Breast epithelium (tissue), 4 donors: ENCODE results near the gene SH3BP4. TPM values are rescaled to one million over a fixed set of nuclear protein-coding genes. Genes with fewer than 3 reads are reported as not detected.

Experiments
- DNase-seq, 2 donors: peaks; one replicate each; pipeline ENCODE4 v3.0.0-alpha.2; 2019; ENCODE audit warnings: low spot score in 2 of 2
- H3K27ac ChIP-seq, 2 donors: fragments of 200-600 bp; sonication (generic) in 1 of 2; one replicate each; pipeline ENCODE4 v1.5.1; 2016 to 2019; ENCODE audit warnings: mild to moderate bottlenecking in 1 of 2
- H3K27me3 ChIP-seq, 2 donors: fragments of 200-600 bp; sonication (generic) in 1 of 2; one replicate each; pipeline versions ENCODE4 v1.5.1 to v1.6.0; 2017 to 2019; ENCODE audit warnings: control low read depth in 1 of 2, mild to moderate bottlenecking in 1 of 2
- H3K36me3 ChIP-seq: fragments of 200-600 bp; one replicate; pipeline ENCODE4 v1.5.1; 2019
- H3K4me1 ChIP-seq, 2 donors: fragments of 200-600 bp; sonication (generic); one replicate each; pipeline ENCODE4 v1.5.1; 2016 to 2019; ENCODE audit warnings: control low read depth in 1 of 2
- H3K4me3 ChIP-seq, 3 donors: fragments of 200-600 bp; sonication (generic); 1 replicate in 2 of 3; 2 replicates in 1 of 3; pipeline ENCODE4 v1.5.1; 2016 to 2019; ENCODE audit warnings: mild to moderate bottlenecking in 3 of 3, moderate library complexity in 2 of 3
- H3K9me3 ChIP-seq, 2 donors: fragments of 200-600 bp; sonication (generic) in 1 of 2; one replicate each; pipeline ENCODE4 v1.5.1; 2016 to 2019; ENCODE audit warnings: control low read depth in 1 of 2
- CTCF ChIP-seq, 3 donors: fragments of 450-650 bp; IDR thresholded peaks; one replicate each; pipeline ENCODE4 v1.5.1; 2016 to 2017; ENCODE audit warnings: antibody characterized with exemption in 3 of 3, mild to moderate bottlenecking in 3 of 3, moderate library complexity in 3 of 3
- POLR2A ChIP-seq: fragments of 450-650 bp; IDR thresholded peaks from one replicate; pipeline ENCODE4 v1.6.1; 2016; ENCODE audit warnings: antibody characterized with exemption, mild to moderate bottlenecking, moderate library complexity
- POLR2AphosphoS5 ChIP-seq, 3 donors: sonication (generic); formaldehyde crosslinking; IDR thresholded peaks; one replicate each; pipeline ENCODE4 v1.6.1; 2017; ENCODE audit warnings: antibody characterized with exemption in 3 of 3
- intact Hi-C: fragments of 100-400 bp; cut with DNase I; formaldehyde crosslinking; loops from one replicate; pipeline ENCODE4 v1.15.1; 2023; ENCODE audit warnings: low total_unique reads
- total RNA-seq, 3 donors: library from RNA; depleted of rRNA; stranded (reverse); fragments of >200 nt; gene quantifications; one replicate each; pipeline ENCODE4 v1.1.0, GENCODE V29; 2016

SH3BP4 gene
- total RNA-seq, 3 donors from 2014 or later = 28.5 to 73.6 (median 44.2) TPM

GRCh38 chr2:234970477-234970882 is 18.7 kb downstream of the SH3BP4 start:
- peak overlapping the region in 1 of 2 donors; percentile 49 for H3K27ac ChIP-seq
- intact Hi-C loops = loop anchor here (5.0 kb wide), 1 partner anchor 352 kb away; no protein-coding TSS in a partner anchor

GRCh38 chr2:234971496-234971895 is 19.7 kb downstream of the SH3BP4 start:
- H3K27me3 ChIP-seq = no peaks in the 10 kb centered on the region
- no peak for DNase-seq
- intact Hi-C loops = loop anchor here (5.0 kb wide), 1 partner anchor 351 kb away; no protein-coding TSS in a partner anchor
- no peaks in the 10 kb centered on the region for H3K9me3 ChIP-seq
- no peak overlapping the region for H3K4me3 ChIP-seq
- no peak overlapping the region for H3K27ac ChIP-seq
- TF ChIP-seq POLR2A = no peak
- TF ChIP-seq POLR2AphosphoS5 (IDR thresholded peaks at IDR 0.05) = no peak
- no peaks in the 10 kb centered on the region for H3K4me1 ChIP-seq
- H3K36me3 ChIP-seq = no peaks in the 10 kb centered on the region

More at GRCh38 chr2:234970477-234970882, 18.7 kb downstream of the SH3BP4 start:
- H3K36me3 ChIP-seq = no peaks in the 10 kb centered on the region
- no peak for DNase-seq
- no peak overlapping the region for H3K4me3 ChIP-seq
- no peaks in the 10 kb centered on the region for H3K9me3 ChIP-seq
- no peaks in the 10 kb centered on the region for H3K27me3 ChIP-seq
- H3K4me1 ChIP-seq = no peaks in the 10 kb centered on the region
- peak in 2 of 3 donors; percentile 9 to 39 for TF ChIP-seq POLR2AphosphoS5 (IDR thresholded peaks at IDR 0.05)
- no peak for TF ChIP-seq CTCF (IDR thresholded peaks at IDR 0.05)
- no peak for TF ChIP-seq POLR2A

- Histone ChIP-seq H3K4me3 (no peak overlapping the region), H3K27ac (no peak overlapping the region), H3K9me3 (no peaks in the 10 kb centered on the region), H3K36me3 (no peaks in the 10 kb centered on the region), H3K27me3 (no peaks in the 10 kb centered on the region), H3K4me1 (peaks cover 0 to 7% of the 10 kb centered on the region in 2 donors)
- TF ChIP-seq CTCF (IDR thresholded peaks at IDR 0.05) = no peak
- TF ChIP-seq POLR2A = no peak
- TF ChIP-seq POLR2AphosphoS5 (IDR thresholded peaks at IDR 0.05) = no peak
- DNase-seq = no peak
- intact Hi-C loops = loop anchor here (5.0 kb wide), 1 partner anchor 349 kb away; no protein-coding TSS in a partner anchor
Observed at GRCh38 chr2:234973008-234973407, 21.2 kb downstream of the SH3BP4 start.

- intact Hi-C loops = loop anchor here (5.0 kb wide), 1 partner anchor 348 kb away; no protein-coding TSS in a partner anchor
- Histone ChIP-seq H3K36me3 (no peaks in the 10 kb centered on the region), H3K4me3 (no peak overlapping the region), H3K27me3 (no peaks in the 10 kb centered on the region), H3K4me1 (peaks cover 0 to 20% of the 10 kb centered on the region in 2 donors), H3K27ac (peak overlapping the region in 1 of 2 donors; percentile 14), H3K9me3 (no peaks in the 10 kb centered on the region)
- no peak for TF ChIP-seq CTCF (IDR thresholded peaks at IDR 0.05)
- peak in 1 of 2 donors; percentile 42 for DNase-seq
Observed at GRCh38 chr2:234974501-234975385, 22.9 kb downstream of the SH3BP4 start.

GRCh38 chr2:234975611-234976010 is 23.8 kb downstream of the SH3BP4 start:
- H3K27ac ChIP-seq = peak overlapping the region in 1 of 2 donors; percentile 14
- no peaks in the 10 kb centered on the region for H3K9me3 ChIP-seq
- H3K4me1 ChIP-seq = peaks cover 1 to 20% of the 10 kb centered on the region in 2 donors
- no peak for TF ChIP-seq POLR2AphosphoS5 (IDR thresholded peaks at IDR 0.05)
- no peak for TF ChIP-seq CTCF (IDR thresholded peaks at IDR 0.05)
- TF ChIP-seq POLR2A = no peak
- intact Hi-C loops = no loop called here
- H3K4me3 ChIP-seq = no peak overlapping the region
- H3K36me3 ChIP-seq = no peaks in the 10 kb centered on the region
- no peak for DNase-seq
- H3K27me3 ChIP-seq = no peaks in the 10 kb centered on the region
